Adipocyte (in vitro differentiated cells): ENCODE results near the gene SUSD5.
"Not testable (repeated sequence)": the region's sequence is repeated elsewhere in the genome, so short reads cannot be mapped to it uniquely, and the experiment has no call there.

Source experiments
- DNase-seq: peaks from one replicate; pipeline ENCODE4 v3.0.0-alpha.2; 2015; ENCODE audit warnings: low read depth
- H3K27me3 ChIP-seq: replicated peaks from 2 replicates; pipeline ENCODE4 v1.7.0; 2013; ENCODE audit warnings: mild to moderate bottlenecking, low read length, moderate library complexity; ENCODE audit not compliant: control insufficient read depth, insufficient read depth
- H3K36me3 ChIP-seq: 2 replicates; pipeline ENCODE4 v1.7.0; 2013; ENCODE audit warnings: low read length, mild to moderate bottlenecking, moderate library complexity; ENCODE audit not compliant: control insufficient read depth, insufficient read depth, severe bottlenecking
- H3K4me1 ChIP-seq: 2 replicates; pipeline ENCODE4 v1.7.0; 2013; ENCODE audit warnings: mild to moderate bottlenecking, low read length, moderate library complexity; ENCODE audit not compliant: control insufficient read depth, insufficient read depth
- H3K4me3 ChIP-seq: 2 replicates; pipeline ENCODE4 v1.7.0; 2013; ENCODE audit warnings: mild to moderate bottlenecking, low read length, moderate library complexity
- H3K9ac ChIP-seq: 2 replicates; pipeline ENCODE4 v1.7.0; 2013; ENCODE audit warnings: mild to moderate bottlenecking, low read length, moderate library complexity
- H3K9me3 ChIP-seq: 2 replicates; pipeline ENCODE4 v1.7.0; 2013; ENCODE audit warnings: mild to moderate bottlenecking, low read length, moderate library complexity; ENCODE audit not compliant: control insufficient read depth

Gene SUSD5

DNA sequence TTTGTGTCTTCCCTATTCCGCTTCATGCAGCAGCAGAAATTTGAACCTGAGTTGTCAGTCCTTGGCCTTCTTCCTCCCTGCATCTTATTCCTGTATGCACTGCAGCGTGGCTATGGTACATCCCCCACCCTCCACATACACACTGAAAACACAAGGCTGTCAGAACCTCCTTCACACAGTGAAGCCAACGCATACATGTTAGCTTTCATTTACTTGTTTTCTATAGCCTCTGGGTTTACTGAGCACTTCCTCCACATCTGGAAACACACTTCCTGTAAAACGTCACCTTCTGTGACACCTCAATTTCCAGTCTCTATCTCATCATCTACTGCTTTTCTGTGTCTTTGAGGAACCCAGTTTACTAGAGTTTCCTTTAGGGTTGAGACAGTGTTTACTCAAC, 47.0 kb downstream of the SUSD5 start:
- Histone ChIP-seq H3K9ac (no peak overlapping the region), H3K4me1 (peaks cover 7% of the 10 kb centered on the region), H3K4me3 (no peak overlapping the region), H3K27me3 (peaks cover 3% of the 10 kb centered on the region), H3K9me3 (no peaks in the 10 kb centered on the region), H3K36me3 (no peaks in the 10 kb centered on the region)
- no peak for DNase-seq

DNA sequence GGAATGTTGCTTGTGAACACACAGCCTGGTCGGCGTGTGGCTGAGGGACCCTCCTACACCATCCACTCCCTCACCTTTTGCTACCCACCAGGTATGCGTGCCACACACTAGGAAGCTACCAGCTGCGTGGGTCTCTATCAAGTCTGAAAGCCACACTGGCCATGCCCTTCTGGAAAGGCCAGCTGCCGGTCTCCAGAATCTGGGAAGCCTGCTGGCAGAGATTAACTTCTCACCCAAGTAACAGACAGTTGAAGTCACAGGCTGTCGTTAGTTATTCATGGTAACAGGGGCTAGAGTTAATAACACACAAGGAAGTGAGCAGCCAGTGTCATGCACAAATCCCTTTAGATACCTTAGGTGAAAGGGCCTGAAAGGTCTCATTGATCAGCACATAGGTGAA, 48.1 kb downstream of the SUSD5 start:
- Histone ChIP-seq H3K4me3 (no peak overlapping the region), H3K9ac (no peak overlapping the region), H3K27me3 (peaks cover 3% of the 10 kb centered on the region), H3K4me1 (peaks cover 14% of the 10 kb centered on the region), H3K9me3 (no peaks in the 10 kb centered on the region), H3K36me3 (no peaks in the 10 kb centered on the region)
- no peak for DNase-seq

DNA sequence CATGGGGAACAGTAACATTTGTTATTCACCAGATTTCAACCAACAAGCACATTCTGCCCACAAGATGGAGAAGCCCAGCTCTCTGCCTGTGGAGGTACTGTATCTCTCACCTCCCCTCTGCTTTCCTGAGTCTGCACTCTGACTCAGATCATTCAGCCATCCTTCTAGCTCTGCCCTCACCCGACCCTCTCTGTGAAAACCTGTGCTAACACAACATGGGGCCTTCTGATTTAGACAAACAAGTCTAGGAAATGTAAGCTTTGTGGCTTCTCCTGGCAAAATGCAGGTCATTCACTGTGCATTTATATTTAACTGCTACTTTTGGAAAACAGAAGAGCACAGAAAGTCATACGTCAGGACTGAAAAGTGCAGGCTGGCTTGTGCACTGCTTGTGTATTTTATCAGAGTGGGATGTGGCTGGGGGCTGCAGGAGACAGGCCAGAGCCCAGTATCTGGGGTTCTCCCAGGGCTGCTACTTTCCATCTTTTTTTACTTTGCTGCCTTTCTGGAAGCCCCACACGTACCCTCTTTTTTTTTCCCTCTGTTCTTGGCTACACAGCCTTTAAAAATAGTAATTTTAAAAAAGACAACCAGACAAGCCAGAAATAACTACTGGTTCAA, 50.8 kb downstream of the SUSD5 start:
- Histone ChIP-seq H3K27me3 (peaks cover 3% of the 10 kb centered on the region), H3K4me1 (peaks cover 25% of the 10 kb centered on the region), H3K36me3 (no peaks in the 10 kb centered on the region), H3K9me3 (no peaks in the 10 kb centered on the region), H3K9ac (no peak overlapping the region), H3K4me3 (no peak overlapping the region)
- no peak for DNase-seq

- Histone ChIP-seq H3K9me3 (no peaks in the 10 kb centered on the region), H3K9ac (no peak overlapping the region), H3K4me3 (no peak overlapping the region), H3K4me1 (peaks cover 23% of the 10 kb centered on the region), H3K27me3 (peaks cover 3% of the 10 kb centered on the region), H3K36me3 (no peaks in the 10 kb centered on the region)
- no peak for DNase-seq
Observed at GRCh38 chr3:33167284-33167683, 51.3 kb downstream of the SUSD5 start.

GRCh38 chr3:33166095-33166494, 52.5 kb downstream of the SUSD5 start:
- DNase-seq: no peak
- peaks cover 21% of the 10 kb centered on the region for H3K4me1 ChIP-seq
- H3K36me3 ChIP-seq: no peaks in the 10 kb centered on the region
- H3K9me3 ChIP-seq: no peaks in the 10 kb centered on the region
- no peak overlapping the region for H3K9ac ChIP-seq
- no peaks in the 10 kb centered on the region for H3K27me3 ChIP-seq
- H3K4me3 ChIP-seq: no peak overlapping the region

DNA sequence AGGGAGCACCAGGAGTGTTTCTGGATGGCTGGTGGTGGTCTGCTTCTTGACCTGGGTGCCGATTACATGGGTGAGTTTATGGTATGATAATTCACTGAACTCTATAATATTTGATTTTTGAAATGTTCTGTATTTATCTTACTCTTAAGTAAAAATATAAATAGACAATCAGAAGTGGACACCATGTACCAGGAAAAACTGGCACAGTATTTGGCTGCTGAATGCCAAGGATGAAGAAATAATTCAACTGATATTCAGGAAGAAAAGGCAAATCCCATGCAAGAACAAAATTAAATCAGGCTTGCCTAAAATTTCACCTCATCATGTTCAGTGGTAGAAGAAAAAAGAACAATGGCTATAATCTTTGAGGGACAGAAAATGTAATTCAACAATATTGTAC, 53.2 kb downstream of the SUSD5 start:
- no peaks in the 10 kb centered on the region for H3K9me3 ChIP-seq
- peaks cover 21% of the 10 kb centered on the region for H3K4me1 ChIP-seq
- no peaks in the 10 kb centered on the region for H3K36me3 ChIP-seq
- H3K27me3 ChIP-seq: no peaks in the 10 kb centered on the region
- no peak for DNase-seq
- H3K4me3 ChIP-seq: peak overlapping the region; percentile 65
- no peak overlapping the region for H3K9ac ChIP-seq

DNA sequence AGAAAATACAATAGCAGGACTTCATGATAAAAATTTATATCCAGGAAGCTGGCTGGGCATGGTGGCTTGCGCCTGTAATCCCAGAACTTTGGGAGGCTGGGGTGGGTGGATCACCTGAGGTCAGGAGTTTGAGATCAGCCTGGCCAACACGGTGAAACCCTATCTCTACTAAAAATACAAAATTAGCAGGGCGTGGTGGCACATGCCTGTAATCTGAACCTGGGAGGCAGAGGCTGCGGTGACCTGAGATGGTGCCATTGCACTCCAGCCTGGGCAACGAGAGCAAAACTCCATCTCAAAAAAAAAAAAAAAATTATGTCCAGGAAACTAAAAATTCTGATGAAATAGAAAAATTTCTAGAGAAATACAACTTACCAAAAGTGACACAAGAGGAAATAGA, 56.0 kb downstream of the SUSD5 start:
- peaks cover 21% of the 10 kb centered on the region for H3K4me1 ChIP-seq
- H3K9me3 ChIP-seq, H3K36me3 ChIP-seq, DNase-seq, H3K4me3 ChIP-seq, H3K9ac ChIP-seq, H3K27me3 ChIP-seq: not testable (repeated sequence)

DNA sequence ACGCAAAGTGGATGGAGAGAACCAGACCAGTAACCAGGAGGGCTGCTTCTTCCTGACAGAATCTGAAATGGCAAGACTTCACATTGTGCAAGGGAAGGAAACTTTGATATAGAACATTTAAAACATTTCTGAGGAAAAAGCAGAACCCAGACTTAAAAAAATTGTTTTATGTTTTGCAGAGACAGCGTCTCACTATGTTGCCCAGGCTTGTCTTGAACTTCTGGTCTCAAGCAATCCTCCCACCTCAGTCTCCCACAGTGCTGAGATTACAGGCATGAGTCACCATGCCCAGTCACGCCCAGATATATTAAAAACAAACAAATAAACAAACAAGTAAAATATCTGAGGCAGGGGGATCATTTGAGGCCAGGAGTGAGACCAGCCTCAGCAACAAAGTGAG, 58.6 kb downstream of the SUSD5 start:
- DNase-seq: no peak
- H3K27me3 ChIP-seq: peaks cover 6% of the 10 kb centered on the region
- H3K9me3 ChIP-seq: no peaks in the 10 kb centered on the region
- no peak overlapping the region for H3K4me3 ChIP-seq
- no peak overlapping the region for H3K9ac ChIP-seq
- H3K4me1 ChIP-seq: peaks cover 11% of the 10 kb centered on the region
- H3K36me3 ChIP-seq: no peaks in the 10 kb centered on the region

- H3K9me3 ChIP-seq: no peaks in the 10 kb centered on the region
- H3K4me3 ChIP-seq: no peak overlapping the region
- peaks cover 6% of the 10 kb centered on the region for H3K4me1 ChIP-seq
- DNase-seq: no peak
- no peaks in the 10 kb centered on the region for H3K36me3 ChIP-seq
- peaks cover 6% of the 10 kb centered on the region for H3K27me3 ChIP-seq
- H3K9ac ChIP-seq: no peak overlapping the region
Observed at GRCh38 chr3:33159234-33159633, 59.4 kb downstream of the SUSD5 start.

DNA sequence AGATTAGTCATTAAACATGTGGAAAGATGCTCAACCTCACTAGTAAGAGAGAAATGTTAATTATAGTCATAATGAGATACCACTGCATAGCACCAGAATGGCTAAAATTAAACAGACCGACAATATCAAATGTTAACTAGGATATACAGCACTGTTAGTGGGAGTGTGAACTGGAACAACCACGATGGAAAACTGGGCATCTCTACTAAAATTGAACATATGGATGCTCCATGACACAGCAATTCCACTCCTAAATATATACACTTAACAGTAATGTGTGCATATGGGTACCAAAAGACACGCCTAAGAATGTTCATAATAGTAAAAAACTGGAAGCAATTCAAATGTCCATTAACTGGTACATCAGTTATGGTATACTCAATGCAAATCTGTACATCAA, 63.3 kb downstream of the SUSD5 start:
- no peak overlapping the region for H3K9ac ChIP-seq
- H3K4me3 ChIP-seq: no peak overlapping the region
- H3K4me1 ChIP-seq: peaks cover 6% of the 10 kb centered on the region
- H3K27me3 ChIP-seq: peaks cover 6% of the 10 kb centered on the region
- no peaks in the 10 kb centered on the region for H3K36me3 ChIP-seq
- DNase-seq: no peak
- H3K9me3 ChIP-seq: no peaks in the 10 kb centered on the region

GRCh38 chr3:33153782-33154181, 64.8 kb downstream of the SUSD5 start:
- Histone ChIP-seq H3K4me3 (no peak overlapping the region), H3K9me3 (no peaks in the 10 kb centered on the region), H3K27me3 (peaks cover 6% of the 10 kb centered on the region), H3K4me1 (peaks cover 6% of the 10 kb centered on the region), H3K9ac (no peak overlapping the region), H3K36me3 (no peaks in the 10 kb centered on the region)
- DNase-seq: no peak
